Mesothelial cell of epicardium (in vitro differentiated cells): ENCODE measurements around the gene C9orf152. TPM values are rescaled to one million over a fixed set of nuclear protein-coding genes. Genes with fewer than 3 reads are reported as not detected.

Experiments used
- DNase-seq, 2 experiments: peaks; one replicate each; pipeline ENCODE4 v3.0.0; 2021; ENCODE audit warnings: low spot score in 2 of 2; ENCODE audit not compliant: unreplicated experiment in 2 of 2
- H3K27ac Mint-ChIP-seq: 2 replicates; pipeline ENCODE4 v1.8.0; 2021; ENCODE audit warnings: mixed read lengths
- H3K27me3 Mint-ChIP-seq: 2 replicates; pipeline ENCODE4 v1.8.0; 2021; ENCODE audit warnings: low read depth, mixed read lengths
- H3K36me3 Mint-ChIP-seq: 2 replicates; pipeline ENCODE4 v1.8.0; 2021; ENCODE audit warnings: mixed read lengths
- H3K4me1 Mint-ChIP-seq: 2 replicates; pipeline ENCODE4 v1.8.0; 2021; ENCODE audit warnings: mixed read lengths
- H3K4me3 Mint-ChIP-seq: 2 replicates; pipeline ENCODE4 v1.8.0; 2021; ENCODE audit warnings: mild to moderate bottlenecking, moderate library complexity, mixed read lengths
- H3K9me3 Mint-ChIP-seq: 2 replicates; pipeline ENCODE4 v1.8.0; 2021; ENCODE audit warnings: mixed read lengths
- total RNA-seq: library from RNA; stranded (reverse); gene quantifications from 3 replicates; pipeline ENCODE4 v1.2.1, GENCODE V29; 2021
- TF ChIP-seq, protein P1 (sequence below): fragments of 200-600 bp; sonication (generic); IDR thresholded peaks from one replicate; pipeline ENCODE4 v1.5.0; 2021; ENCODE audit warnings: antibody characterized with exemption; ENCODE audit not compliant: unreplicated experiment

The C9orf152 gene
- total RNA-seq, 1 donor from 2014 or later = not detected

DNA sequence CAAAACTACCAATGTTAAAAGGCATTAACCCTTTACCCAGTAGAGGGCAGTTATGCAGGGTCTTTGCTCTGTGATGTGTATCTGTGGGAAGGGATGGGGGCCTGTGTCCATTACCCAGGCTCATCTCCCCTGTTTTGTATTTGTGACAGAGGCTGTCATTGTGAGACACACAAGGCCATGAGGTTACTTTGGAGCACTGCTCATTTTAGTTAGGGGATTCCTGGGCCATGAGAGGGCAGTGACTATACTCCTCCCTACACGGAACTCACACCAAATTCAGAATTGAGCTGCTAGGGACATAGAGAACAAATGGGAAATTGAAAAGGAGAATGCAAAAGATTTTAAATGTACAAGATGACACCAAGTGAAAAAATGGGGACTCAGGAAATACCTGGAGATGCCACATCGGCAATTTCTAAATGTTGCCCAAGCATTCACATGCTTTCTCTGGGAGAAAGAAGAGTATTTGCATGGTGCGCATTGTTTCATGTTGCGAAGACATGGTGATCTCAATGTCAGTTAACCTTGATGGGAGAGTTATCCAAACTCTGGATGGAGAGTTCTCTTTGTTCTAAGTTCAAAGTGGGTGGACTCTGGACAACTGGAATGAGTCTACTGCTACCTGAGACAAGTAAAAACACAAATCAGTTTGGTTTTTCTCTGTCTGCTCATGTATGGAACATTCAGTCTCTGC, 32.5 kb downstream of the C9orf152 start:
- TF ChIP-seq, protein P1, sequence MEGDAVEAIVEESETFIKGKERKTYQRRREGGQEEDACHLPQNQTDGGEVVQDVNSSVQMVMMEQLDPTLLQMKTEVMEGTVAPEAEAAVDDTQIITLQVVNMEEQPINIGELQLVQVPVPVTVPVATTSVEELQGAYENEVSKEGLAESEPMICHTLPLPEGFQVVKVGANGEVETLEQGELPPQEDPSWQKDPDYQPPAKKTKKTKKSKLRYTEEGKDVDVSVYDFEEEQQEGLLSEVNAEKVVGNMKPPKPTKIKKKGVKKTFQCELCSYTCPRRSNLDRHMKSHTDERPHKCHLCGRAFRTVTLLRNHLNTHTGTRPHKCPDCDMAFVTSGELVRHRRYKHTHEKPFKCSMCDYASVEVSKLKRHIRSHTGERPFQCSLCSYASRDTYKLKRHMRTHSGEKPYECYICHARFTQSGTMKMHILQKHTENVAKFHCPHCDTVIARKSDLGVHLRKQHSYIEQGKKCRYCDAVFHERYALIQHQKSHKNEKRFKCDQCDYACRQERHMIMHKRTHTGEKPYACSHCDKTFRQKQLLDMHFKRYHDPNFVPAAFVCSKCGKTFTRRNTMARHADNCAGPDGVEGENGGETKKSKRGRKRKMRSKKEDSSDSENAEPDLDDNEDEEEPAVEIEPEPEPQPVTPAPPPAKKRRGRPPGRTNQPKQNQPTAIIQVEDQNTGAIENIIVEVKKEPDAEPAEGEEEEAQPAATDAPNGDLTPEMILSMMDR = no peak
- no peaks in the 10 kb centered on the region for H3K27me3 Mint-ChIP-seq
- DNase-seq = no peak
- H3K9me3 Mint-ChIP-seq = peaks cover under 1% of the 10 kb centered on the region
- H3K36me3 Mint-ChIP-seq = peaks cover 1% of the 10 kb centered on the region
- no peak overlapping the region for H3K4me3 Mint-ChIP-seq
- no peaks in the 10 kb centered on the region for H3K4me1 Mint-ChIP-seq
- H3K27ac Mint-ChIP-seq = no peak overlapping the region

GRCh38 chr9:110173322-110173642, 34.7 kb downstream of the C9orf152 start:
- Mint-ChIP-seq H3K27ac (no peak overlapping the region), H3K9me3 (no peaks in the 10 kb centered on the region), H3K4me1 (no peaks in the 10 kb centered on the region), H3K4me3 (no peak overlapping the region), H3K36me3 (peaks cover 6% of the 10 kb centered on the region), H3K27me3 (no peaks in the 10 kb centered on the region)
- no peak for DNase-seq
- TF ChIP-seq, protein P1 = no peak

DNA sequence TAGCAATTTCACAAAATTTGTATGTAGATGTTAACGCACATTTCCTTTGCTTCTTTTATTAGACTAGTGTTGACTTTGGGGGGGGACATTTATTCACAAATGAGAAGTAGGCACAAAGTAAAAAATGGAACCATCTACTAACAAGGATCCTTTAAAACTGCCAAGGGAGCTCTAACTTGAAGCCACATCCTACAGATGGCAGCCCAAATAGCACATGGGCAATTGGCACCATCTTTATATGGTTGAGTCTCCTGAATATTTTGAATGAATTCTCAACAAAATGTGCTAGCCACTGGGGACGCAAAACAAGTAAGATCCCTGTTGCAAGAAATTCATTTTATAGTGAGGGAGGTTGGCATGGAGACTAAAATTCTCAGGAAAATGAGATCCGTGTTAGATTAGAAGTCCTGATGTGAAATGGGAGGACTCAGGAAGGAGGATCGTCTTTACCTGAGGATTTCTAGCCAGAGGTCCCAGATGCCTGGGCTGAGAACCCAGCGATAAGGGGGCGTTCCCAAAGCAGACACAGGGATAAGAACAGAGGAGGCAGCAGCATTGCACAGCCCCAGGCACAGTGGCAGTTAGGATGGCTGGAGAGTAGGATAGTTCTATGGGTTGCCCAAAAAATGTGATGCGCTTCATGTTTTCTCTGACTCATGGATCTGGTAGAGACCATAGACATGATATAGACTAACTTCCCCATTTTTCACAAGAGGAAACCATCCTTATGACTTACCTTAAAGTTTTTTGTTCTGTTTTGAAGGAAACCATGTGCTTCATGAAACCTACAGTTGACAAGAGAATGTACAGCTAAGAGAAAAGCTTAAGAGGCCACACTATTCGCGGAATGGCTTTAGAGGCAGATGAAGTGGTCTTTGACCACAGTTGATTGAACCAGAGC, 37.4 kb downstream of the C9orf152 start:
- no peaks in the 10 kb centered on the region for H3K4me1 Mint-ChIP-seq
- TF ChIP-seq, protein P1 = no peak
- H3K27ac Mint-ChIP-seq = no peak overlapping the region
- H3K4me3 Mint-ChIP-seq = no peak overlapping the region
- no peaks in the 10 kb centered on the region for H3K9me3 Mint-ChIP-seq
- peaks cover 6% of the 10 kb centered on the region for H3K36me3 Mint-ChIP-seq
- H3K27me3 Mint-ChIP-seq = no peaks in the 10 kb centered on the region
- no peak for DNase-seq

DNA sequence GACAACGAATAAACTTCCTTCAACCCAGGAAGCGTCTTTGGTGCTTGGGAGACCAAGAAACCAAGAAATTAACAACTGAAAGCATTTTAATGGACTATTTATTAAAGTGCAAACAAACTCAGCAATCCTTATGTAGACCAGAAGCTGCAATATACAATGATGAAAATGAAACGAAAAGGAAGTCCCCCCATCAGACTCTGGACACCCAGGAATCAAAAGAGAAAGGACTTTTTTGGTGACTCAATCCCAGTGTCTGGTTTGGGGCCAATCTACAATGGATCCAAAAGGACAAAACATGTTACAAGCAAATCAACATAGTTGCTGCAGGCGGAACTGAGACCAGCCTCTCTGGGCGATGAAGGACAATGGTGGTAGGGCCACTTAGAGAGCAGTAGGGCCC, 39.5 kb downstream of the C9orf152 start:
- Mint-ChIP-seq H3K4me3 (no peak overlapping the region), H3K27me3 (no peaks in the 10 kb centered on the region), H3K9me3 (no peaks in the 10 kb centered on the region), H3K27ac (no peak overlapping the region), H3K36me3 (peaks cover 6% of the 10 kb centered on the region), H3K4me1 (no peaks in the 10 kb centered on the region)
- DNase-seq = no peak
- TF ChIP-seq, protein P1 = no peak

- DNase-seq = no peak
- Mint-ChIP-seq H3K4me1 (peaks cover 16% of the 10 kb centered on the region), H3K27ac (no peak overlapping the region), H3K4me3 (no peak overlapping the region), H3K36me3 (no peaks in the 10 kb centered on the region), H3K27me3 (no peaks in the 10 kb centered on the region), H3K9me3 (no peaks in the 10 kb centered on the region)
- TF ChIP-seq, protein P1 = no peak
Measured at GRCh38 chr9:110161940-110162339, 46.0 kb downstream of the C9orf152 start.
